Stomach (tissue), 4 donors: Measurements from ENCODE around the gene DHODH.

Experiments used
- CTCF ChIP-seq, 7 experiments: fragments of 450-650 bp in 4 of 7; fragments of 200-600 bp in 3 of 7; sonication (generic) in 3 of 7; IDR thresholded peaks; one replicate each; pipeline ENCODE4 v1.5.1; 2016 to 2019; ENCODE audit warnings: antibody characterized with exemption in 7 of 7, control low read depth in 2 of 7, mild to moderate bottlenecking in 1 of 7
- POLR2A ChIP-seq, 4 donors: fragments of 450-650 bp; IDR thresholded peaks; one replicate each; pipeline ENCODE4 v1.6.1; 2016; ENCODE audit warnings: antibody characterized with exemption in 4 of 4, control low read depth in 2 of 4, mild to moderate bottlenecking in 1 of 4, moderate library complexity in 1 of 4

DNA sequence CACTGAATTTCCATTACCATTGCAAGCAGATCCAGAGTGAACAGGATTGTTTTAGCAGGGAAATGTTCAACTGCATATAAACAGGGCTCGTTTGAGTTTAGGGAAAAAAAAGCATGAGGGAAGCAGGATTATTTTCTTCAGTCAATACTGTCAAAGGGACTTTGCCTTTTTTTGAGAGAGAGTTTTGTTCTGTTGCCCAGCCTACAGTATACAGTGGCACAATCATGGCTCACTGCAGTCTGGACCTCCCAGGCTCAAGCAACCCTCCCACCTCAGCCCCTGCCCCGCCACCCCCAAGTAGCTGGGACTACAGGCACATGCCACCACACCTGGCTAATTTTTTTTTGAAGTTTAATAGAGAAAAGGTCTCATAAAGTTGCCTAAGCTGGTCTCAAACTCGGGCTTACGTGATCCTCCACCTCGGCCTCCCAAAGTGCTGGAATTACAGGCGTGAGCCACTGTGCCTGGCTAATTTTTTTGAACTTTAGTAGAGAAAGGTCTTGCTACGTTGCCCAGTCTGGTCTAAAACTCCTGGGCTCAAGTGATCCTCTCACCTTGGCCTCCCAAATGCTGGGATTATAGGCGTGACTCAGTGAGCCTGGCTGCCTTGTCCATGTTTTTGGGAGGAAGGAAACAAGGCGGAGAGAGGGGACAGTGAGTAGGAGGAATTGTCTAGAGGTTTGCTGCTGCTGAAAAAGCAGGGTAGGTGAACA is 23.1 kb upstream of the DHODH start:
- TF ChIP-seq CTCF (IDR thresholded peaks at IDR 0.05) = no peak
- TF ChIP-seq POLR2A (IDR thresholded peaks at IDR 0.05) = no peak
